Effector memory CD4-positive, alpha-beta T cell (primary cell): ENCODE data around the gene MOV10L1.

ENCODE experiments used
- DNase-seq, 3 donors: peaks; one replicate each; pipeline ENCODE4 v3.0.0-alpha.2; 2020
- H3K27ac ChIP-seq: 2 replicates; pipeline ENCODE4 v1.7.0; 2013; ENCODE audit warnings: mild to moderate bottlenecking, low read length, moderate library complexity; ENCODE audit not compliant: insufficient read depth, poor library complexity, severe bottlenecking
- H3K27me3 ChIP-seq: replicated peaks from 2 replicates; pipeline ENCODE4 v1.7.0; 2013; ENCODE audit warnings: mild to moderate bottlenecking, low read length; ENCODE audit not compliant: insufficient read depth, control insufficient read depth, poor library complexity, severe bottlenecking
- H3K36me3 ChIP-seq: 2 replicates; pipeline ENCODE4 v1.7.0; 2013; ENCODE audit warnings: mild to moderate bottlenecking, low read length, moderate library complexity; ENCODE audit not compliant: control insufficient read depth, insufficient read depth
- H3K4me1 ChIP-seq: 2 replicates; pipeline ENCODE4 v1.7.0; 2013; ENCODE audit warnings: low read length, mild to moderate bottlenecking; ENCODE audit not compliant: control insufficient read depth, insufficient read depth, poor library complexity, severe bottlenecking
- H3K4me3 ChIP-seq: 2 replicates; pipeline ENCODE4 v1.7.0; 2013; ENCODE audit warnings: low read length, low read depth, mild to moderate bottlenecking; ENCODE audit not compliant: insufficient read depth, poor library complexity, severe bottlenecking
- H3K9me3 ChIP-seq: 2 replicates; pipeline ENCODE4 v1.7.0; 2013; ENCODE audit warnings: mild to moderate bottlenecking, low read length, moderate library complexity; ENCODE audit not compliant: control insufficient read depth

MOV10L1 gene

GRCh38 chr22:50169774-50170341 lies 80.1 kb downstream of the MOV10L1 start:
- Histone ChIP-seq H3K4me1 (no peaks in the 10 kb centered on the region), H3K27me3 (peaks cover 21% of the 10 kb centered on the region), H3K4me3 (no peak overlapping the region), H3K36me3 (no peaks in the 10 kb centered on the region), H3K27ac (no peak overlapping the region), H3K9me3 (no peaks in the 10 kb centered on the region)
- no peak for DNase-seq

- Histone ChIP-seq H3K4me1 (no peaks in the 10 kb centered on the region), H3K27ac (no peak within 1 kb of the TSS), H3K36me3 (no peaks in the 10 kb centered on the region), H3K4me3 (no peak within 1 kb of the TSS), H3K27me3 (peaks cover 21% of the 10 kb centered on the region), H3K9me3 (no peaks in the 10 kb centered on the region)
- no peak for DNase-seq
These were observed 80.9 kb downstream of the MOV10L1 start, which contains the start of gene PANX2 for GRCh38 chr22:50170453-50171318. PANX2 (plus strand) TSS chr22:50170731; CDS start chr22:50170731, 0 bp downstream.

- Histone ChIP-seq H3K27ac (no peak overlapping the region), H3K4me3 (no peak overlapping the region), H3K9me3 (no peaks in the 10 kb centered on the region), H3K36me3 (no peaks in the 10 kb centered on the region), H3K27me3 (peaks cover 21% of the 10 kb centered on the region), H3K4me1 (no peaks in the 10 kb centered on the region)
- DNase-seq: no peak
These were observed 81.6 kb downstream of the MOV10L1 start for GRCh38 chr22:50171319-50171964.

GRCh38 chr22:50171965-50172421 lies 82.2 kb downstream of the MOV10L1 start:
- H3K4me1 ChIP-seq: no peaks in the 10 kb centered on the region

GRCh38 chr22:50173311-50173982 lies 83.6 kb downstream of the MOV10L1 start:
- H3K27me3 ChIP-seq: peaks cover 21% of the 10 kb centered on the region
- H3K4me1 ChIP-seq: no peaks in the 10 kb centered on the region
- no peak overlapping the region for H3K4me3 ChIP-seq
- H3K36me3 ChIP-seq: no peaks in the 10 kb centered on the region
- H3K9me3 ChIP-seq: no peaks in the 10 kb centered on the region
- DNase-seq: no peak
- H3K27ac ChIP-seq: no peak overlapping the region

More at GRCh38 chr22:50171965-50172421, 82.2 kb downstream of the MOV10L1 start:
- no peak for DNase-seq
- H3K36me3 ChIP-seq: no peaks in the 10 kb centered on the region
- no peak overlapping the region for H3K27ac ChIP-seq
- H3K27me3 ChIP-seq: peaks cover 21% of the 10 kb centered on the region
- H3K4me3 ChIP-seq: no peak overlapping the region
- H3K9me3 ChIP-seq: no peaks in the 10 kb centered on the region

GRCh38 chr22:50173983-50174355 lies 84.2 kb downstream of the MOV10L1 start:
- Histone ChIP-seq H3K9me3 (no peaks in the 10 kb centered on the region), H3K27ac (no peak overlapping the region), H3K36me3 (no peaks in the 10 kb centered on the region), H3K27me3 (peaks cover 19% of the 10 kb centered on the region), H3K4me1 (no peaks in the 10 kb centered on the region), H3K4me3 (no peak overlapping the region)
- no peak for DNase-seq

GRCh38 chr22:50174382-50175190 lies 84.8 kb downstream of the MOV10L1 start:
- no peak overlapping the region for H3K4me3 ChIP-seq
- no peaks in the 10 kb centered on the region for H3K9me3 ChIP-seq
- no peaks in the 10 kb centered on the region for H3K36me3 ChIP-seq
- DNase-seq: no peak
- H3K4me1 ChIP-seq: no peaks in the 10 kb centered on the region
- peaks cover 14% of the 10 kb centered on the region for H3K27me3 ChIP-seq
- no peak overlapping the region for H3K27ac ChIP-seq

- no peaks in the 10 kb centered on the region for H3K4me1 ChIP-seq
- H3K9me3 ChIP-seq: no peaks in the 10 kb centered on the region
- H3K36me3 ChIP-seq: no peaks in the 10 kb centered on the region
- no peak overlapping the region for H3K4me3 ChIP-seq
- no peak overlapping the region for H3K27ac ChIP-seq
- H3K27me3 ChIP-seq: peaks cover 14% of the 10 kb centered on the region
- DNase-seq: no peak
These were observed 85.3 kb downstream of the MOV10L1 start for GRCh38 chr22:50175191-50175461.
